ENCODE results near the gene PRXL2C.
A peak's percentile ranks its signal among the peaks of the same experiment; 100 is the strongest.
"Not testable (repeated sequence)": the region's sequence is repeated elsewhere in the genome, so short reads cannot be mapped to it uniquely, and the experiment has no call there.

Gene PRXL2C

DNA sequence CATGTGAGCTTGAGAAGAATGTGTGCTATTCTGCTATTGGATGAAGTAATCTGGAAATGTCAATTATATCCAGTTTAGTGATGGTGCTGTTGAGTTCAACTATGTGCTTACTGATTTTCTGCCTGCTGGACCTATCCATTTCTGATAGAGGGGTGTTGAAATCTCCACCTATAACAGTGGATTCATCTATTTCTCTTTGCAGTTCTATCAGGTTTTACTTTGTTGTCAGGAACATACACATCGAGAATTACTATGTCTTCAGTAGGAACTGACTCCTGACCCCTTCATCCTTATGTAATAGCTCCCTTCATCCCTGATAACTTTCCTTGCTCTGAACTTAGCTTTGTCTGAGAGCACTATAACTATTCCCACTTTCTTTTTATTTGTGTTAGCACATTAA lies 18.7 kb downstream of the PRXL2C start:
- Histone ChIP-seq H3K4me2 (ENCODE audit: low read length, poor library complexity, severe bottlenecking) (no peak overlapping the region), H3K4ac (ENCODE audit: low read depth in 1 of 2, low read length in 2 of 2) (no peak overlapping the region), H3K4me3 (ENCODE audit: insufficient read depth in 1 of 2, low read depth in 1 of 2, low read length in 2 of 2) (no peak overlapping the region), H2BK5ac (ENCODE audit: low read depth, low read length, poor library complexity, severe bottlenecking) (no peak overlapping the region), H4K8ac (ENCODE audit: low read length) (no peak overlapping the region), H2BK15ac (ENCODE audit: low read depth, poor library complexity, severe bottlenecking) (no peak overlapping the region), H3K9me3 (ENCODE audit: control insufficient read depth, low read length) (no peaks in the 10 kb centered on the region), H3K27ac (ENCODE audit: low read length, poor library complexity, severe bottlenecking) (no peak overlapping the region), H3K27me3 (ENCODE audit: control insufficient read depth in 1 of 2, insufficient read depth in 1 of 2, low read length in 2 of 2) (no peaks in the 10 kb centered on the region), H2BK120ac (ENCODE audit: low read depth, low read length) (no peak overlapping the region), H3K4me1 (ENCODE audit: control insufficient read depth, insufficient read depth, low read depth, low read length) (no peaks in the 10 kb centered on the region), H2AK5ac (ENCODE audit: low read length, severe bottlenecking) (no peak overlapping the region), H2BK12ac (ENCODE audit: low read length in 2 of 2) (no peak overlapping the region), H3K79me1 (replicated peaks; ENCODE audit: low read length, poor library complexity, severe bottlenecking) (no peaks in the 10 kb centered on the region), H3K18ac (ENCODE audit: low read depth in 1 of 2, low read length in 2 of 2) (no peak overlapping the region), H2AFZ (ENCODE audit: low read depth, low read length) (no peak overlapping the region), H3K23ac (ENCODE audit: low read length in 2 of 2) (no peak overlapping the region), H3K36me3 (ENCODE audit: control insufficient read depth in 1 of 2, insufficient read depth in 2 of 2, low read depth in 1 of 2, low read length in 2 of 2) (peaks cover 0 to 9% of the 10 kb centered on the region in 2 experiments), H4K91ac (ENCODE audit: low read length) (no peak overlapping the region), H3K9ac (ENCODE audit: low read length) (no peak overlapping the region), H3K14ac (ENCODE audit: low read length in 2 of 2) (no peak overlapping the region)
- DNase-seq, result no peak
- 96% methylated on average over 1 of the region's 1 CpG for WGBS

DNA sequence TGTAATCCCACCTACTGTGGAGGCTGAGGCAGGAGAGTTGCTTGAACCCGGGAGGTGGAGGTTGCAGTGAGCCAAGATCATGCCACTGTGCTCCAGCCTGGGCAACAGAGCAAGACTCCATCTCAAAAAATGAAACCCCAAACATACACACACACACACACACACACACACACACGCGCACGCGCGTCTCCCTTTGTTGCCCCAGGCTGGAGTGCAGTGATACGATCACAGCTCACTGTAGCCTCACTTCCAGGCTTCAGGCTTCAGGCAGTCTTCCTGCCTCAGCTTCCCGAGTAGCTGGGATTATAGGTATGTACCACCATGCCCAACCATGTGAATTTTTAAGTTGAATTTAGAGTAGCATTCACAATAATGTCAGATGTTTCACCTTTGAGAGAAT lies 21.5 kb downstream of the PRXL2C start:
- H3K27me3 ChIP-seq (ENCODE audit: control insufficient read depth in 1 of 2, insufficient read depth in 1 of 2, low read length in 2 of 2); DNase-seq; H3K4me1 ChIP-seq (ENCODE audit: control insufficient read depth, insufficient read depth, low read depth, low read length); H2BK15ac ChIP-seq (ENCODE audit: low read depth, poor library complexity, severe bottlenecking); H4K91ac ChIP-seq (ENCODE audit: low read length); H3K79me1 ChIP-seq (replicated peaks; ENCODE audit: low read length, poor library complexity, severe bottlenecking); H2BK120ac ChIP-seq (ENCODE audit: low read depth, low read length); H2BK12ac ChIP-seq (ENCODE audit: low read length in 2 of 2); H3K18ac ChIP-seq (ENCODE audit: low read depth in 1 of 2, low read length in 2 of 2); H2AFZ ChIP-seq (ENCODE audit: low read depth, low read length); H3K4ac ChIP-seq (ENCODE audit: low read depth in 1 of 2, low read length in 2 of 2); H3K9ac ChIP-seq (ENCODE audit: low read length); H3K14ac ChIP-seq (ENCODE audit: low read length in 2 of 2); H3K4me3 ChIP-seq (ENCODE audit: insufficient read depth in 1 of 2, low read depth in 1 of 2, low read length in 2 of 2); H2AK5ac ChIP-seq (ENCODE audit: low read length, severe bottlenecking); H3K4me2 ChIP-seq (ENCODE audit: low read length, poor library complexity, severe bottlenecking); H3K23ac ChIP-seq (ENCODE audit: low read length in 2 of 2); H3K36me3 ChIP-seq (ENCODE audit: control insufficient read depth in 1 of 2, insufficient read depth in 2 of 2, low read depth in 1 of 2, low read length in 2 of 2); H4K8ac ChIP-seq (ENCODE audit: low read length); H3K27ac ChIP-seq (ENCODE audit: low read length, poor library complexity, severe bottlenecking); H2BK5ac ChIP-seq (ENCODE audit: low read depth, low read length, poor library complexity, severe bottlenecking); H3K9me3 ChIP-seq (ENCODE audit: control insufficient read depth, low read length): not testable (repeated sequence)
- WGBS, result 92% methylated on average over 7 of the region's 8 CpGs

DNA sequence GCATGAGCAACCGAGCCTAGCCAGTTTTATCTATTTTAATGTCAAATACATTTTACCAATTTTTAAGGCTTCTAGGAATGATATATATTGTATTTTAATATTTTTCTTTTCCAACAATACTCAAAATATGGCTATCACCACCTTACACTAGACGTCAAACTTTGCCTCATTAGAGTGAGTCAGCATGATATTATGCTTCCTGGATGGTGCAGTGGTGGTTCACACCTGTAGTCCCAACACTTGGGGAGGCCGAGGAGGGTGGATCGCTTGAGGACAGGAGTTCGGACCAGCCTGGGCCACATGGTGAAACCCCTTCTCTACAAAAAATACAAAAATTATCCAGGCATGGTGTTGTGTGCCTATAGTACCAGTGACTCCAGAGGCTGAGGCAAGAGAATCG lies 28.2 kb downstream of the PRXL2C start:
- H2BK5ac ChIP-seq (ENCODE audit: low read depth, low read length, poor library complexity, severe bottlenecking), result no peak overlapping the region
- H3K27ac ChIP-seq (ENCODE audit: low read length, poor library complexity, severe bottlenecking), result peak overlapping the region; percentile 65
- no peak overlapping the region for H4K91ac ChIP-seq (ENCODE audit: low read length)
- no peak overlapping the region for H2BK120ac ChIP-seq (ENCODE audit: low read depth, low read length)
- WGBS, result 56% methylated on average over 2 of the region's 6 CpGs
- H3K4me1 ChIP-seq (ENCODE audit: control insufficient read depth, insufficient read depth, low read depth, low read length), result peaks cover 5% of the 10 kb centered on the region
- peak overlapping the region; percentile 6 to 61 for H3K18ac ChIP-seq (ENCODE audit: low read depth in 1 of 2, low read length in 2 of 2)
- H2BK12ac ChIP-seq (ENCODE audit: low read length in 2 of 2), result peak overlapping the region in 1 of 2 experiments; percentile 70
- no peak overlapping the region for H2AFZ ChIP-seq (ENCODE audit: low read depth, low read length)
- no peaks in the 10 kb centered on the region for H3K79me1 ChIP-seq (replicated peaks; ENCODE audit: low read length, poor library complexity, severe bottlenecking)
- no peak overlapping the region for H3K14ac ChIP-seq (ENCODE audit: low read length in 2 of 2)
- no peak overlapping the region for H3K23ac ChIP-seq (ENCODE audit: low read length in 2 of 2)
- H2BK15ac ChIP-seq (ENCODE audit: low read depth, poor library complexity, severe bottlenecking), result no peak overlapping the region
- no peaks in the 10 kb centered on the region for H3K36me3 ChIP-seq (ENCODE audit: control insufficient read depth in 1 of 2, insufficient read depth in 2 of 2, low read depth in 1 of 2, low read length in 2 of 2)
- H3K9me3 ChIP-seq (ENCODE audit: control insufficient read depth, low read length), result no peaks in the 10 kb centered on the region
- H3K4me2 ChIP-seq (ENCODE audit: low read length, poor library complexity, severe bottlenecking), result no peak overlapping the region
- H3K9ac ChIP-seq (ENCODE audit: low read length), result no peak overlapping the region
- DNase-seq, result no peak
- H2AK5ac ChIP-seq (ENCODE audit: low read length, severe bottlenecking), result no peak overlapping the region
- no peak overlapping the region for H4K8ac ChIP-seq (ENCODE audit: low read length)
- no peak overlapping the region for H3K4ac ChIP-seq (ENCODE audit: low read depth in 1 of 2, low read length in 2 of 2)
- H3K27me3 ChIP-seq (ENCODE audit: control insufficient read depth in 1 of 2, insufficient read depth in 1 of 2, low read length in 2 of 2), result no peaks in the 10 kb centered on the region
- H3K4me3 ChIP-seq (ENCODE audit: insufficient read depth in 1 of 2, low read depth in 1 of 2, low read length in 2 of 2), result no peak overlapping the region

DNA sequence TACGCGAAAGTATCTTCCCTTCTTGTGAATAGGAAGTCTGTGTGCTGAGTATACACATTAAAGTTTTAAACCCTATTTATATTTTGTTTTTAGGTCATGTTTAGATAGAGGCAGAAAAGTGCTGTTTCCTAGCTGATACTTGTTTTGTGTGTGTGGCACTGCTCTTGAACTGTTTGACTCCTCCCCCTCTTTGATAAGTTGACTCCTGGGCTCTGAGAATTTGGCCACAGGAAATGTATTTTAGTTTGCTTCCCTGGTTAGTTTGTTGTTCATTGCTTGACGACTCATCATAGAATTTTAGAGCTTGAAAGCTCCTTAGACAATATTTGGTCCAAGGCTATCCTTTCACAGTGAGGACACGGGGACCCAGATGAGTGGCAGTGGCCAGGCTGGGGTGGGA lies 33.5 kb downstream of the PRXL2C start:
- Histone ChIP-seq H2AK5ac (ENCODE audit: low read length, severe bottlenecking) (no peak overlapping the region), H3K27me3 (ENCODE audit: control insufficient read depth in 1 of 2, insufficient read depth in 1 of 2, low read length in 2 of 2) (no peaks in the 10 kb centered on the region), H3K4me3 (ENCODE audit: insufficient read depth in 1 of 2, low read depth in 1 of 2, low read length in 2 of 2) (no peak overlapping the region), H3K36me3 (ENCODE audit: control insufficient read depth in 1 of 2, insufficient read depth in 2 of 2, low read depth in 1 of 2, low read length in 2 of 2) (no peaks in the 10 kb centered on the region), H2BK120ac (ENCODE audit: low read depth, low read length) (no peak overlapping the region), H3K23ac (ENCODE audit: low read length in 2 of 2) (no peak overlapping the region), H2BK5ac (ENCODE audit: low read depth, low read length, poor library complexity, severe bottlenecking) (no peak overlapping the region), H3K18ac (ENCODE audit: low read depth in 1 of 2, low read length in 2 of 2) (no peak overlapping the region), H3K4ac (ENCODE audit: low read depth in 1 of 2, low read length in 2 of 2) (no peak overlapping the region), H3K4me1 (ENCODE audit: control insufficient read depth, insufficient read depth, low read depth, low read length) (peaks cover 10% of the 10 kb centered on the region), H4K8ac (ENCODE audit: low read length) (no peak overlapping the region), H2AFZ (ENCODE audit: low read depth, low read length) (no peak overlapping the region), H3K4me2 (ENCODE audit: low read length, poor library complexity, severe bottlenecking) (no peak overlapping the region), H3K9ac (ENCODE audit: low read length) (no peak overlapping the region), H3K79me1 (replicated peaks; ENCODE audit: low read length, poor library complexity, severe bottlenecking) (peaks cover 5% of the 10 kb centered on the region), H3K27ac (ENCODE audit: low read length, poor library complexity, severe bottlenecking) (no peak overlapping the region), H2BK12ac (ENCODE audit: low read length in 2 of 2) (no peak overlapping the region), H3K9me3 (ENCODE audit: control insufficient read depth, low read length) (no peaks in the 10 kb centered on the region), H2BK15ac (ENCODE audit: low read depth, poor library complexity, severe bottlenecking) (no peak overlapping the region), H4K91ac (ENCODE audit: low read length) (no peak overlapping the region), H3K14ac (ENCODE audit: low read length in 2 of 2) (no peak overlapping the region)
- WGBS, result 51% methylated on average over 2 of the region's 4 CpGs
- no peak for DNase-seq

Data from mesenchymal stem cell (in vitro differentiated cells and primary cell).